Measurements from ENCODE around the gene TBC1D16.

- TF ChIP-seq CTCF (IDR thresholded peaks at IDR 0.05) (no peak), POLR2A (IDR thresholded peaks at IDR 0.05) (no peak)
These were observed 40.0 kb downstream of the TBC1D16 start for GRCh38 chr17:79995696-79996095.

Data from lower leg skin (tissue), 3 donors.